IgD-negative memory B cell (primary cell): Measurements from ENCODE around the gene MAPK4. TPM values are rescaled to one million over a fixed set of nuclear protein-coding genes. Genes with fewer than 3 reads are reported as not detected.

Experiments used
- H3K27ac Mint-ChIP-seq, 3 donors: one replicate each; pipeline ENCODE4 v1.8.0; 2020 to 2022; ENCODE audit warnings: mild to moderate bottlenecking in 3 of 3, mixed read lengths in 3 of 3, moderate library complexity in 1 of 3
- H3K27me3 Mint-ChIP-seq: one replicate; pipeline ENCODE4 v1.8.0; 2021; ENCODE audit warnings: mixed read lengths
- H3K36me3 Mint-ChIP-seq: one replicate; pipeline ENCODE4 v1.8.0; 2020; ENCODE audit warnings: mild to moderate bottlenecking, mixed read lengths
- H3K4me1 Mint-ChIP-seq, 3 donors: one replicate each; pipeline ENCODE4 v1.8.0; 2020 to 2022; ENCODE audit warnings: mixed read lengths in 3 of 3, mild to moderate bottlenecking in 1 of 3
- H3K4me3 Mint-ChIP-seq, 4 donors: one replicate each; pipeline ENCODE4 v1.8.0; 2020 to 2022; ENCODE audit warnings: mild to moderate bottlenecking in 4 of 4, mixed read lengths in 4 of 4, moderate library complexity in 3 of 4
- H3K9me3 Mint-ChIP-seq, 3 donors: one replicate each; pipeline ENCODE4 v1.8.0; 2020 to 2021; ENCODE audit warnings: mixed read lengths in 3 of 3, mild to moderate bottlenecking in 1 of 3
- polyA plus RNA-seq: library from polyadenylated mRNA; unstranded; fragments of 300-500 nt; fragmentation: Illumina TruSeq; gene quantifications from one replicate; pipeline ENCODE4 v1.2.3, GENCODE V29; 2021

Gene MAPK4
- polyA plus RNA-seq, 1 donor from 2014 or later: not detected

GRCh38 chr18:50737127-50737526 is 177.2 kb downstream of the MAPK4 start:
- Mint-ChIP-seq H3K27ac (peak overlapping the region in 1 of 3 donors; percentile 19), H3K9me3 (no peaks in the 10 kb centered on the region), H3K4me3 (no peak overlapping the region), H3K36me3 (peaks cover 2% of the 10 kb centered on the region), H3K4me1 (no peaks in the 10 kb centered on the region), H3K27me3 (peaks cover 5% of the 10 kb centered on the region)

DNA sequence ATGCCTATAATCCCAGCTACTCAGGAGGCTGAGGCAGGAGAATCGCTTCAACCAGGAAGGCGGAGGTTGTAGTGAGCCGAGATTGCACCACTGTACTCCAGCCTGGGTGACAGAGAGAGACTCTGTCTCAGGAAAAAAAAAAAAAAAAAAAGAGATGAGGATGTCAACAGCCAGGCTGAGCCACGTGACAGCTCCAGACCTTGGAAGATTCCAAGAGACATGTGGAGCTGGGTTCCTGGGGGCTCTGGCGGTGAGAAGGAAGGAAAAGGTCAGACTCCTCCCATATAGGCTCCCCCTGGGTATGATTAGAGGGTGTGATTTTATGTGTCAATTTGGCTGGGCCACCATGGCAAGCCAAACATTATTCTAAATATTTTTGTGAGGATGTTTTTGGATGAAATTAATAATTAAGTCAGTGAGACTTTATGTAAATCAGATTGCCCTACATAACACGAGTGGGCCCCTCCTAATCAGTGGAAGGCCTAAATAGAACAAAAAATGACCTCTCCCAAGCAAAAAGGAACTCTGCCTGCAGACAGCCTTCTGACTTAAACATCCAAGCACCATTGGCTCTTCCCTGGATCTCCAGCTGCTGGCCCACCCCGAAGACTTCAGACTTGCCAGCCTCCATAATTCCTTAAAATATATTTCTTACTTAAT is 178.3 kb downstream of the MAPK4 start:
- Mint-ChIP-seq H3K4me3 (no peak overlapping the region), H3K27me3 (peaks cover 5% of the 10 kb centered on the region), H3K27ac (no peak overlapping the region), H3K9me3 (no peaks in the 10 kb centered on the region), H3K4me1 (no peaks in the 10 kb centered on the region), H3K36me3 (peaks cover 2% of the 10 kb centered on the region)

GRCh38 chr18:50742952-50743351 is 183.1 kb downstream of the MAPK4 start:
- no peak overlapping the region for H3K4me3 Mint-ChIP-seq
- peaks cover 0 to 2% (median 0%) of the 10 kb centered on the region in 3 donors for H3K9me3 Mint-ChIP-seq
- H3K36me3 Mint-ChIP-seq: peaks cover 2% of the 10 kb centered on the region
- H3K27ac Mint-ChIP-seq: no peak overlapping the region
- H3K4me1 Mint-ChIP-seq: peaks cover 0 to under 1% (median 0%) of the 10 kb centered on the region in 3 donors
- peaks cover 2% of the 10 kb centered on the region for H3K27me3 Mint-ChIP-seq

DNA sequence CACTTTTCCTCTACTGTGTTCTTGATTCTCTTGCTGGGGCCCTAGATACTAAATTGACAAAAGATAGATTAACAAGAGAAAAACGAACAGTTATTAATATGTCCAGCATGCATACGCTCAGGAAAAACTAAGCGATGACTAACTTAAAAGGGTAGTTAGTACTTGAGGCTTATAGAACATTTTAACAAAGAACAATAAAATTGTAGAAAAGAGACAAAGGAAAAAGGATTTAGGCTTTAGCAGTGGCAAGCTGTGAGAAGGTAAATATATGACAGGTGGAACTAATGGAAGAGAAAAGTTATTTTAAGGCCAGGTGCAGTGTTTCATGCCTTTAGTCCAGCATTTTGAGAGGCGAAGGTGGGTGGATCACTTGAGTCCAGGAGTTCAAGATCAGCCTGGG is 184.4 kb downstream of the MAPK4 start:
- Mint-ChIP-seq H3K36me3 (peaks cover 2% of the 10 kb centered on the region), H3K4me3 (no peak overlapping the region), H3K27me3 (peaks cover 2% of the 10 kb centered on the region), H3K4me1 (peaks cover 0 to 2% (median 0%) of the 10 kb centered on the region in 3 donors), H3K27ac (no peak overlapping the region), H3K9me3 (peaks cover 0 to 2% (median 0%) of the 10 kb centered on the region in 3 donors)

GRCh38 chr18:50745945-50746344 is 186.1 kb downstream of the MAPK4 start:
- Mint-ChIP-seq H3K4me1 (peaks cover 0 to 2% (median 0%) of the 10 kb centered on the region in 3 donors), H3K27ac (no peak overlapping the region), H3K36me3 (peaks cover 2% of the 10 kb centered on the region), H3K27me3 (peaks cover 16% of the 10 kb centered on the region), H3K9me3 (peaks cover 0 to 2% (median 0%) of the 10 kb centered on the region in 3 donors), H3K4me3 (peak overlapping the region in 1 of 4 donors; percentile 38)

- no peak overlapping the region for H3K27ac Mint-ChIP-seq
- peaks cover 0 to 2% (median 0%) of the 10 kb centered on the region in 3 donors for H3K9me3 Mint-ChIP-seq
- H3K27me3 Mint-ChIP-seq: peaks cover 20% of the 10 kb centered on the region
- no peaks in the 10 kb centered on the region for H3K36me3 Mint-ChIP-seq
- H3K4me1 Mint-ChIP-seq: peaks cover 0 to 2% (median 0%) of the 10 kb centered on the region in 3 donors
- no peak overlapping the region for H3K4me3 Mint-ChIP-seq
These were observed 188.0 kb downstream of the MAPK4 start for GRCh38 chr18:50747849-50748242.

- H3K4me3 Mint-ChIP-seq: no peak overlapping the region
These were observed 188.6 kb downstream of the MAPK4 start for GRCh38 chr18:50748243-50749229.

DNA sequence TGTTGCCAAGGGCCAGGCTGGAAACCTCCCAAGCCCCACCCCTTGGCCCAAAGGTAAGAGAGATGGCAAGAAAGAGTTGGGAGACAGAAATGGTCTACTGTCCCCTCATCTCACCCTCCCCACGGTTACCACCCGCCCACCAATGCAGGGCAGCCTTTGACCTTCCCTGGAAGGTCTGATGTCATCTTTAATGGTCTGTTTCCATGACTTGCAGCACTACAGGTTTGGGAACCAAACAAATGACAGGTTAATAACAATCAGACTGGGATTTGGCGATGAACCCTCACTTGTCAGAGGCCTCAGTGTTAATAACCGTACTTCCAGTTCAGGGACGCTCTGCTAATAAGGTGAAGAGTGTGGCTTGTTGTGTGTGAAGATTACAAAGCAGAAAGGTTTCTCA is 189.5 kb downstream of the MAPK4 start:
- Mint-ChIP-seq H3K4me3 (no peak overlapping the region), H3K4me1 (peaks cover 0 to 2% (median 0%) of the 10 kb centered on the region in 3 donors), H3K9me3 (peaks cover 0 to under 1% (median 0%) of the 10 kb centered on the region in 3 donors), H3K36me3 (no peaks in the 10 kb centered on the region), H3K27me3 (peaks cover 18% of the 10 kb centered on the region), H3K27ac (no peak overlapping the region)

More at GRCh38 chr18:50748243-50749229, 188.6 kb downstream of the MAPK4 start:
- H3K4me1 Mint-ChIP-seq: peaks cover 0 to 2% (median 0%) of the 10 kb centered on the region in 3 donors
- no peak overlapping the region for H3K27ac Mint-ChIP-seq
- no peaks in the 10 kb centered on the region for H3K9me3 Mint-ChIP-seq
- H3K27me3 Mint-ChIP-seq: peaks cover 20% of the 10 kb centered on the region
- H3K36me3 Mint-ChIP-seq: no peaks in the 10 kb centered on the region

DNA sequence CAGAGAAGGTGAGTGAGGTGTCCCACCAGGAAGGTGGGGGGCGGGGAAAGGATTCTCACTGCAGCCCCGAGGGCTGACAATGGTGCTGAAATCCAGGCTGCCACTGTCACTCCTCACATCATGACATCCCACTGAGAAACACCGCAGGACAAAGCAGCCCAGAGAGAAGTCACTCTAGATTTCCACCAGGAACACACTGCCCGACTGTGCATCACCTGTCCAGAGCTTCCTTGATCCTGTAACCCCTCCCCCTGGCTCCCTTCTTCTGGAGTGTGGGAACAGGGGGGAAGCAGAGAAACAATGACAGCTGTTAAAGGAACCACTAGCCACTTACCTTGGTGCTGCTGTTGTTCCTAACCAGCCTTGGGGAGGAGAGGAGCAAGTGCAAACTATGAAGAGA is 190.1 kb downstream of the MAPK4 start:
- no peak overlapping the region for H3K4me3 Mint-ChIP-seq
- no peak overlapping the region for H3K27ac Mint-ChIP-seq
- H3K4me1 Mint-ChIP-seq: peaks cover 0 to 2% (median 0%) of the 10 kb centered on the region in 3 donors
- H3K27me3 Mint-ChIP-seq: peaks cover 19% of the 10 kb centered on the region
- peaks cover 0 to 2% (median 0%) of the 10 kb centered on the region in 3 donors for H3K9me3 Mint-ChIP-seq
- H3K36me3 Mint-ChIP-seq: no peaks in the 10 kb centered on the region

DNA sequence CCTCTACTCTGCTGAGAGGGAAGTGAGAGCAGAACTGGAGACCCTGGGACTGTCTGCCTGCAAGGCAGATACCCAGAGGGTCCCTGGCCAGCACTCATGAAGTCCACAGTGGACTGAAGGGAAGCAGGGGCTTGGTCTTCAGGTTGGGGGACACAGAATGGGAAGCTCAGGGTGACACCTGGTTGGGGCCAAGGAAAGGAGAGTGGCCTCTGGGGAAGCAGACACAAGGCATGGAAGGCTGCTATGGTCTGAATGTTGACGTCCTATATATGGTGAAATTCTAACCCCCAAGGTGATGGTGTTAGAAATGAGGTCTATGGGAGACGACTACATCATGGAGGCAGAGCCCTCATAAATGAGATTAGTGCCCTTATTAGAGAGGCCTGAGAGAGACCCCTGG is 190.7 kb downstream of the MAPK4 start:
- peaks cover 0 to 2% (median 0%) of the 10 kb centered on the region in 3 donors for H3K4me1 Mint-ChIP-seq
- H3K9me3 Mint-ChIP-seq: peaks cover 0 to 2% (median 0%) of the 10 kb centered on the region in 3 donors
- no peaks in the 10 kb centered on the region for H3K36me3 Mint-ChIP-seq
- peaks cover 19% of the 10 kb centered on the region for H3K27me3 Mint-ChIP-seq
- H3K4me3 Mint-ChIP-seq: no peak overlapping the region
- H3K27ac Mint-ChIP-seq: no peak overlapping the region

DNA sequence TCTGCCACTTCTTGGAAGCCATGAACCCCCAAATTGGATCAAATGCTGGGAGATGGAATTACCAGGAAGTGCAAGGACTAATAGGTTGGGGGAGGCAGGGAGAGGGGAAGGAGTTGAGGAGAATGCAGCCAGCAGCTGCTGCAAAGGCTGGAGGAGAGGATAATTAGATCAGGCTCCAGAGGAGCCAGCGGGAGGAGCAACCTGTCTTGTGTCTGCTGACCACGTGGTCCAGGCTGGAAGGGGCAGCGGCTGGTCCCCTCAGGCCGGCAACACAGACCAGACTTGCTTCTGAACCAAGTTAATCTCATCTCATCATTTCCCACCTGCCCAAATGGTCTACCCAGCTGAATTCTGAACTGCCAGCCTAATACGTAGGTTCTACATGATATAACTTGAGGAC is 191.6 kb downstream of the MAPK4 start:
- peaks cover 0 to 2% (median 0%) of the 10 kb centered on the region in 3 donors for H3K9me3 Mint-ChIP-seq
- H3K36me3 Mint-ChIP-seq: no peaks in the 10 kb centered on the region
- peaks cover 0 to 2% (median 0%) of the 10 kb centered on the region in 3 donors for H3K4me1 Mint-ChIP-seq
- H3K27me3 Mint-ChIP-seq: peaks cover 19% of the 10 kb centered on the region
- no peak overlapping the region for H3K4me3 Mint-ChIP-seq
- no peak overlapping the region for H3K27ac Mint-ChIP-seq

DNA sequence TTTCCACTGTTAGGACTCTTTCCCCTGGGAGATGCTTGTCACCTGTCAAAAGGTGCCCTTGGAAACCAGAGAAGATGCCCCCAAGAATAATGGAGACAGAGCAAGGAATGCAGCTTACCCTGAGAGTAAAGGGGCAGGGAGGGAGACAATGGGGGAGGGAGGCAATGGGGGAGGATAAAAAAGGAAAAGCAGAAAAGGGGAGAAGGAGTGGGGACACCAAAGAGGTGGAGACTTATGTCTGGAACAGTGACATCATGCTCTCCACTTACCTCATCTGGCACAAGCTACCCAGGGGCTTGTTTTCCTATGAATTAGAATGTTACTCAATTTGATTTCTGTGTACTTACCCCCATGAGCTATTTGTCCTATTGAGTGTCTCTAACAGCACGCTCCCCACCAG is 192.1 kb downstream of the MAPK4 start:
- H3K27ac Mint-ChIP-seq: no peak overlapping the region
- H3K9me3 Mint-ChIP-seq: peaks cover 0 to 2% (median 0%) of the 10 kb centered on the region in 3 donors
- peaks cover 0 to 2% (median 0%) of the 10 kb centered on the region in 3 donors for H3K4me1 Mint-ChIP-seq
- no peak overlapping the region for H3K4me3 Mint-ChIP-seq
- peaks cover 19% of the 10 kb centered on the region for H3K27me3 Mint-ChIP-seq
- no peaks in the 10 kb centered on the region for H3K36me3 Mint-ChIP-seq

DNA sequence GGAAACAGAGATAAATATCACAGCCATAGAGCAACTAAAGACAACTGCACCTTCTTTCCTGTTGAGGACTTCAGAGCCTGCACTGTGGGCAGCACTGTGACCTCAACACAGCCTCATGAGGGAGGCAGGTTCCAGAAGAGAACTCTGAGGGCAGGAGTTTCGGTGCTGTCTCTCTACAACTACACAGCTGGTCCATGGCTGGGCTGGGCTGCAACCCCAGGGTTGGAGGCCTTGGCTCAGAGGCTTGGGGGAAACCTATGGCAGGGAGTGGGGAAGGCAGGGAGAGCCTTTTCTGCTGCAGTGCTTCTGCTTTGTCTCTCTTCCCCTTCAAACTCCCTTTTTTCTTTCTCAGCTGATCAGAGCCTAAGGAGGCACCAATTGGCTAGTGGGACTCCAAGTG is 193.4 kb downstream of the MAPK4 start:
- Mint-ChIP-seq H3K9me3 (peaks cover 0 to 5% (median 1%) of the 10 kb centered on the region in 3 donors), H3K27me3 (peaks cover 22% of the 10 kb centered on the region), H3K27ac (no peak overlapping the region), H3K36me3 (no peaks in the 10 kb centered on the region), H3K4me1 (no peaks in the 10 kb centered on the region), H3K4me3 (no peak overlapping the region)

GRCh38 chr18:50754297-50754696 is 194.4 kb downstream of the MAPK4 start:
- peaks cover 22% of the 10 kb centered on the region for H3K27me3 Mint-ChIP-seq
- no peak overlapping the region for H3K27ac Mint-ChIP-seq
- peaks cover 0 to 5% (median 1%) of the 10 kb centered on the region in 3 donors for H3K9me3 Mint-ChIP-seq
- no peak overlapping the region for H3K4me3 Mint-ChIP-seq
- no peaks in the 10 kb centered on the region for H3K4me1 Mint-ChIP-seq
- H3K36me3 Mint-ChIP-seq: no peaks in the 10 kb centered on the region

DNA sequence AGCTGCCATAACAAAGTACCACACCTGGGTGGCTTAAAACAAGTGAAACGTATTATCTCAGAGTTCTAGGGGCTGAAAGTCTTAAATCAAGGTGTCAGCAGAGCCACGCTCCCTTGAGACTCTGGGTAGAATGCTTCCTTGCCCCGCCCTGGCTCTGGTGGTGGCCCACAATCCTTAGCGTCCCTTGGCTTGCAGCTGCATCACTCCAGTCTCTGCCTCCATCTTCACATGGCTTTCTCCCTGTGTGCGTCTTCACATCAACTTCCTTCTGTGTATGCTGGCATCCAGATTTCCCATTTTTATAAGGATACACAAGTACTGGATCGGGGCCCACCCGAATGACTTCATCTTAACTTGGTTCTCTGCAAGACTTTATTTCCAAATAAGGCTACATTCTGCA is 197.5 kb downstream of the MAPK4 start:
- H3K36me3 Mint-ChIP-seq: no peaks in the 10 kb centered on the region
- H3K27ac Mint-ChIP-seq: no peak overlapping the region
- peaks cover 0 to 5% (median 1%) of the 10 kb centered on the region in 3 donors for H3K9me3 Mint-ChIP-seq
- H3K4me1 Mint-ChIP-seq: no peaks in the 10 kb centered on the region
- no peak overlapping the region for H3K4me3 Mint-ChIP-seq
- H3K27me3 Mint-ChIP-seq: peaks cover 14% of the 10 kb centered on the region
